NB4 (cell line): ENCODE results near the gene MRPL10.

ENCODE experiments used
- TF ChIP-seq, protein P1 (sequence below): IDR thresholded peaks from one replicate; pipeline ENCODE4 v1.5.1; 2012; ENCODE audit warnings: low read depth, low read length
- TF ChIP-seq, protein P2 (sequence below): IDR thresholded peaks from 2 replicates; pipeline ENCODE4 v1.6.1; 2011; ENCODE audit warnings: low read depth, low read length

DNA sequence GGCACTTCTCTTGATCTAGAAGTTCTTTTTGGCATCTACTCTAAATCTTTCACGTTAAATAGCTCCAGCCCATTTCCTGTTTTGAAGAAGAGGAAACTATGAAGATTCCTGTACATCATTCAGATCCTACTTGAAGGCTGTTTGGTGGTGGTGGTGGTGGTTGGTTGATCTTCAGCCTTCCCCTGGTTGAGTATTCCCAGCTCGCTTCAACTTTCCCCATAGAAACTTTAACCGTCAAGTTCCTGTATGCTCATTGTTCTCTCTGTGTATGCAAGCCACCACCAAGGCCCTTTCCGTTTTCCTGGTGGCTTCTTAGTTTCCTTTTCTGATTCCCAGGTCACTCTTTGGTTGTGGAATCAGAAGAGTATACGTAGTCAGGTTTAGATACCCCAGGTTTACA, 3.4 kb upstream of the MRPL10 start:
- TF ChIP-seq, protein P1, sequence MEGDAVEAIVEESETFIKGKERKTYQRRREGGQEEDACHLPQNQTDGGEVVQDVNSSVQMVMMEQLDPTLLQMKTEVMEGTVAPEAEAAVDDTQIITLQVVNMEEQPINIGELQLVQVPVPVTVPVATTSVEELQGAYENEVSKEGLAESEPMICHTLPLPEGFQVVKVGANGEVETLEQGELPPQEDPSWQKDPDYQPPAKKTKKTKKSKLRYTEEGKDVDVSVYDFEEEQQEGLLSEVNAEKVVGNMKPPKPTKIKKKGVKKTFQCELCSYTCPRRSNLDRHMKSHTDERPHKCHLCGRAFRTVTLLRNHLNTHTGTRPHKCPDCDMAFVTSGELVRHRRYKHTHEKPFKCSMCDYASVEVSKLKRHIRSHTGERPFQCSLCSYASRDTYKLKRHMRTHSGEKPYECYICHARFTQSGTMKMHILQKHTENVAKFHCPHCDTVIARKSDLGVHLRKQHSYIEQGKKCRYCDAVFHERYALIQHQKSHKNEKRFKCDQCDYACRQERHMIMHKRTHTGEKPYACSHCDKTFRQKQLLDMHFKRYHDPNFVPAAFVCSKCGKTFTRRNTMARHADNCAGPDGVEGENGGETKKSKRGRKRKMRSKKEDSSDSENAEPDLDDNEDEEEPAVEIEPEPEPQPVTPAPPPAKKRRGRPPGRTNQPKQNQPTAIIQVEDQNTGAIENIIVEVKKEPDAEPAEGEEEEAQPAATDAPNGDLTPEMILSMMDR: no peak
- TF ChIP-seq, protein P2, sequence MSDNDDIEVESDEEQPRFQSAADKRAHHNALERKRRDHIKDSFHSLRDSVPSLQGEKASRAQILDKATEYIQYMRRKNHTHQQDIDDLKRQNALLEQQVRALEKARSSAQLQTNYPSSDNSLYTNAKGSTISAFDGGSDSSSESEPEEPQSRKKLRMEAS: no peak
